ENCODE measurements around the gene PLPPR1. TPM values are rescaled to one million over a fixed set of nuclear protein-coding genes. Genes with fewer than 3 reads are reported as not detected.
"Not testable (repeated sequence)": the region's sequence is repeated elsewhere in the genome, so short reads cannot be mapped to it uniquely, and the experiment has no call there.

The PLPPR1 gene
- total RNA-seq, 4 donors from 2014 or later: 0.27 to 0.42 TPM; not detected in 2

GRCh38 chr9:101323129-101323528, 294.6 kb downstream of the PLPPR1 start:
- WGBS, 2 donors (ENCODE audit: low coverage in 1 of 2): 83 to 100% methylated on average over 2 of the region's 3 CpGs
- H3K4me3 ChIP-seq: no peak overlapping the region
- no peak for TF ChIP-seq POLR2A (IDR thresholded peaks at IDR 0.05)
- TF ChIP-seq CTCF (IDR thresholded peaks at IDR 0.05): no peak
- TF ChIP-seq EP300 (IDR thresholded peaks at IDR 0.05): no peak
- no peak for TF ChIP-seq POLR2AphosphoS5 (IDR thresholded peaks at IDR 0.05)
- no peaks in the 10 kb centered on the region for H3K4me1 ChIP-seq
- no peak overlapping the region for H3K27ac ChIP-seq
- H3K36me3 ChIP-seq: no peaks in the 10 kb centered on the region
- no peak for ATAC-seq
- peaks cover 4% of the 10 kb centered on the region for H3K27me3 ChIP-seq
- peaks cover 0 to 7% (median 0%) of the 10 kb centered on the region in 3 donors for H3K9me3 ChIP-seq

GRCh38 chr9:101324245-101324804, 295.8 kb downstream of the PLPPR1 start:
- H3K4me3 ChIP-seq: no peak overlapping the region
- no peaks in the 10 kb centered on the region for H3K4me1 ChIP-seq
- no peaks in the 10 kb centered on the region for H3K27me3 ChIP-seq
- no peak overlapping the region for H3K27ac ChIP-seq
- no peak for TF ChIP-seq CTCF (IDR thresholded peaks at IDR 0.05)
- TF ChIP-seq POLR2AphosphoS5 (IDR thresholded peaks at IDR 0.05): no peak
- no peak for TF ChIP-seq POLR2A (IDR thresholded peaks at IDR 0.05)
- TF ChIP-seq EP300 (IDR thresholded peaks at IDR 0.05): no peak
- H3K36me3 ChIP-seq: no peaks in the 10 kb centered on the region
- H3K9me3 ChIP-seq: peaks cover 0 to 7% (median 0%) of the 10 kb centered on the region in 3 donors
- no peak for ATAC-seq
- 82 to 85% methylated on average over 3 of the region's 3 CpGs for WGBS, 2 donors (ENCODE audit: low coverage in 1 of 2)

- Histone ChIP-seq H3K27ac (no peak overlapping the region), H3K27me3 (no peaks in the 10 kb centered on the region), H3K4me1 (no peaks in the 10 kb centered on the region), H3K36me3 (no peaks in the 10 kb centered on the region), H3K4me3 (no peak overlapping the region), H3K9me3 (peaks cover 0 to 7% (median 0%) of the 10 kb centered on the region in 3 donors)
- ATAC-seq: no peak
- 48 to 62% methylated on average over 2 of the region's 2 CpGs for WGBS, 2 donors (ENCODE audit: low coverage in 1 of 2)
- no peak for TF ChIP-seq EP300 (IDR thresholded peaks at IDR 0.05)
- no peak for TF ChIP-seq CTCF (IDR thresholded peaks at IDR 0.05)
- no peak for TF ChIP-seq POLR2AphosphoS5 (IDR thresholded peaks at IDR 0.05)
- TF ChIP-seq POLR2A (IDR thresholded peaks at IDR 0.05): no peak
Measured at GRCh38 chr9:101325053-101325452, 296.5 kb downstream of the PLPPR1 start.

GRCh38 chr9:101326035-101326434, 297.5 kb downstream of the PLPPR1 start:
- H3K27me3 ChIP-seq: no peaks in the 10 kb centered on the region
- no peaks in the 10 kb centered on the region for H3K36me3 ChIP-seq
- TF ChIP-seq POLR2A (IDR thresholded peaks at IDR 0.05) (no peak), CTCF (IDR thresholded peaks at IDR 0.05) (no peak), POLR2AphosphoS5 (IDR thresholded peaks at IDR 0.05) (no peak), EP300 (IDR thresholded peaks at IDR 0.05) (no peak)
- H3K9me3 ChIP-seq: peaks cover 0 to 7% (median 0%) of the 10 kb centered on the region in 3 donors
- no peaks in the 10 kb centered on the region for H3K4me1 ChIP-seq
- no peak for ATAC-seq
- 50% methylated on average over 1 of the region's 1 CpG; no CpG with 5 or more reads in 1 of the 2 donors for WGBS, 2 donors (ENCODE audit: low coverage in 1 of 2)
- H3K27ac ChIP-seq: no peak overlapping the region
- H3K4me3 ChIP-seq: no peak overlapping the region

GRCh38 chr9:101326501-101326900, 298.0 kb downstream of the PLPPR1 start:
- Histone ChIP-seq H3K4me1 (no peaks in the 10 kb centered on the region), H3K27me3 (no peaks in the 10 kb centered on the region), H3K36me3 (no peaks in the 10 kb centered on the region), H3K27ac (no peak overlapping the region), H3K4me3 (no peak overlapping the region), H3K9me3 (peaks cover 0 to 7% (median 0%) of the 10 kb centered on the region in 3 donors)
- 36 to 88% methylated on average over 1 of the region's 1 CpG for WGBS, 2 donors (ENCODE audit: low coverage in 1 of 2)
- TF ChIP-seq EP300 (IDR thresholded peaks at IDR 0.05) (no peak), CTCF (IDR thresholded peaks at IDR 0.05) (no peak), POLR2AphosphoS5 (IDR thresholded peaks at IDR 0.05) (no peak), POLR2A (IDR thresholded peaks at IDR 0.05) (no peak)
- ATAC-seq: no peak

GRCh38 chr9:101327422-101327909, 298.9 kb downstream of the PLPPR1 start:
- 57 to 67% methylated on average over 1 to 3 of the region's 3 CpGs for WGBS, 2 donors (ENCODE audit: low coverage in 1 of 2)
- not testable (repeated sequence) for H3K27ac ChIP-seq, H3K36me3 ChIP-seq, H3K9me3 ChIP-seq, H3K4me1 ChIP-seq, H3K4me3 ChIP-seq, ATAC-seq, H3K27me3 ChIP-seq

Data from gastroesophageal sphincter (tissue), 4 donors.